Retinal pigment epithelial cell (primary cell): Measurements from ENCODE around the gene IFT20.
"Not testable (repeated sequence)": the region's sequence is repeated elsewhere in the genome, so short reads cannot be mapped to it uniquely, and the experiment has no call there.

ENCODE experiments used
- DNase-seq: peaks from one replicate; pipeline ENCODE4 v3.0.0-alpha.2; 2010; ENCODE audit warnings: low read depth
- H3K4me3 ChIP-seq: 2 replicates; pipeline ENCODE4 v1.5.1; 2011; ENCODE audit warnings: mild to moderate bottlenecking, low read length, control low read depth, moderate library complexity
- TF ChIP-seq, protein P1 (sequence below): conservative IDR thresholded peaks from 2 replicates; pipeline ENCODE4 v1.5.1; 2011; ENCODE audit warnings: low read depth, low read length, control low read depth, inconsistent platforms

IFT20 gene

GRCh38 chr17:28298449-28298848, 36.8 kb downstream of the IFT20 start:
- TF ChIP-seq, protein P1, sequence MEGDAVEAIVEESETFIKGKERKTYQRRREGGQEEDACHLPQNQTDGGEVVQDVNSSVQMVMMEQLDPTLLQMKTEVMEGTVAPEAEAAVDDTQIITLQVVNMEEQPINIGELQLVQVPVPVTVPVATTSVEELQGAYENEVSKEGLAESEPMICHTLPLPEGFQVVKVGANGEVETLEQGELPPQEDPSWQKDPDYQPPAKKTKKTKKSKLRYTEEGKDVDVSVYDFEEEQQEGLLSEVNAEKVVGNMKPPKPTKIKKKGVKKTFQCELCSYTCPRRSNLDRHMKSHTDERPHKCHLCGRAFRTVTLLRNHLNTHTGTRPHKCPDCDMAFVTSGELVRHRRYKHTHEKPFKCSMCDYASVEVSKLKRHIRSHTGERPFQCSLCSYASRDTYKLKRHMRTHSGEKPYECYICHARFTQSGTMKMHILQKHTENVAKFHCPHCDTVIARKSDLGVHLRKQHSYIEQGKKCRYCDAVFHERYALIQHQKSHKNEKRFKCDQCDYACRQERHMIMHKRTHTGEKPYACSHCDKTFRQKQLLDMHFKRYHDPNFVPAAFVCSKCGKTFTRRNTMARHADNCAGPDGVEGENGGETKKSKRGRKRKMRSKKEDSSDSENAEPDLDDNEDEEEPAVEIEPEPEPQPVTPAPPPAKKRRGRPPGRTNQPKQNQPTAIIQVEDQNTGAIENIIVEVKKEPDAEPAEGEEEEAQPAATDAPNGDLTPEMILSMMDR = no peak
- DNase-seq = no peak
- H3K4me3 ChIP-seq = no peak overlapping the region

DNA sequence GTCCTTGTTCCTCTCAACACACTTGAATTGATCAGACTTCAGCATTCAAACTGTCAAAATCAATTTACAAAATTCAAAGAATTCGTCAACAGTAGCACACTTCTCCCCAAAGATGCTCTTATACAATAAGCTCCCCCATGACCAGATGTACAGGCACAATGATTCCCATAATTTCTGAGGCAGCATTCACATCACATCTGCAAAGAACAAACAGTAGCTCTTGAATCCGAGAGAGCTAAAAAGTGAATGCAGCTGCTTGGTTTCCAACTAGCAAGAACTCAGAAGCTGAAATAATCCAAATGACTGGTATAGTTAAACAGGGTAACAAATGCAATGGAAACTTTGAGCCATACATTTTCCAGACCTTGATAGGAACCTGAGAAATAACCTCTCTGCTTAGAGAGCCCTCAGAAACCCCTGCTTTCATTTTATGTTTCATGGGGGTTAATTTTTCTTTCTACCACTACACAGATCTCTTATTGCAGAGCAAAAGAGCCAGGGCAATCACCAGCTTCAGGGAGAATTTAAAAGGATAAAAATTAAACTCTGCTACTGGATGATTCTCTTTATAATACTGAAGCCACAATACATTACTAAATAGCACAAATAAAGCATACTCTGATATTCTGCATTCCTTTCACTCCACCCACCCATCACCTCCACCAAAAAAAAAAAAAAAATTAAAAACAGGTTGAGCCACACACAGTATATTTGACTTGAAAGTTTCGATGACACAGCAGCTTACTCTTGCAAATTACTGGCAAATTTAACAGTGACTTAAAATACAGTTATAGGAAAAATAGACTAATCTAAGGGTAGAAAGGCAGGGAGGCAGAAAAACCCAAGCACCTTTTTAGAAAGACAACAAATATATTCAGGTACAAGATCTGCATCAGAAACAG, 39.3 kb downstream of the IFT20 start:
- no peak overlapping the region for H3K4me3 ChIP-seq
- DNase-seq = no peak
- TF ChIP-seq, protein P1 = no peak

GRCh38 chr17:28293994-28294393, 41.3 kb downstream of the IFT20 start:
- TF ChIP-seq, protein P1 = no peak
- no peak overlapping the region for H3K4me3 ChIP-seq
- no peak for DNase-seq

DNA sequence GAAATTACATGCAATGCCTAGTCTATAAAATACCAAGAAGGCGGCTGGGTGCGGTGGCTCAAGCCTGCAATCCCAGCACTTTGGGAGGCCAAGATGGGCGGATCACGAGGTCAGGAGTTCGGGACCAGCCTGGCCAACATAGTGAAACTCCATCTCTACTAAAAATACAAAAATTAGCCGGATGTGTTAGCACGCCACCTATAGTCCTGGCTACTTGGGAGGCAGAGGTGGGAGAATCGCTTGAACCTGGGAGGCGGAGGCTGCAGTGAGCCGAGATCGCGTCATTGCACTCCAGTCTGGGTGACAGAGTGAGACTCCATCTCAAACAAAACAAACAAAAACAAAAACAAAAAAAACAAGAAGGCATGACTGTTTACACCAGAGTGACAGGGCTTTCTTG, 42.4 kb downstream of the IFT20 start:
- H3K4me3 ChIP-seq, DNase-seq: not testable (repeated sequence)

DNA sequence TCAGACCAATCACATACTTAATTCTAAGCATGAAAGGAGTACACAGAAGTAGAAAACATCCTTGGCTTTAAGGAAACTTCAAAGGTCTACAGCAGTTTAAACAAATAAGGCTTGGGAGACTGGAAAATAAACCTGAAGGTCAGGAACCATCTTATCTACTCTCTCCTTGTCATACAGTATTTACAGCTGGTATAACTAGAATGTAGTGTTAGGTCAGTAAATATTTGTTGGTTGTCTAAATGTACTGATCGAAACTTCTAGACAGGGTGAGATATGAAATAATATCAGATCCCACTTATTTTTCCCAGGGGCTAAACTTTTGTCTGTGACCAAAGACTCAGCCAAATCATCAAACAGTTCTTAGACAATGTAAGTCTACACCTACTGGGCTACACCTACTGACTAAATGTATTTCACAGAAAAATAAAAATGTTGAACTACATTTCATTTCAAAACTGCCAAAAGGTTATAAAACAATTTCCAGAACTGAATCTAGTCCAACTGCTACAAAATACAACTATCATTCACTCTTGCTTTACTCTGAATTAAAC, 43.4 kb downstream of the IFT20 start:
- DNase-seq = no peak
- TF ChIP-seq, protein P1 = no peak
- no peak overlapping the region for H3K4me3 ChIP-seq

DNA sequence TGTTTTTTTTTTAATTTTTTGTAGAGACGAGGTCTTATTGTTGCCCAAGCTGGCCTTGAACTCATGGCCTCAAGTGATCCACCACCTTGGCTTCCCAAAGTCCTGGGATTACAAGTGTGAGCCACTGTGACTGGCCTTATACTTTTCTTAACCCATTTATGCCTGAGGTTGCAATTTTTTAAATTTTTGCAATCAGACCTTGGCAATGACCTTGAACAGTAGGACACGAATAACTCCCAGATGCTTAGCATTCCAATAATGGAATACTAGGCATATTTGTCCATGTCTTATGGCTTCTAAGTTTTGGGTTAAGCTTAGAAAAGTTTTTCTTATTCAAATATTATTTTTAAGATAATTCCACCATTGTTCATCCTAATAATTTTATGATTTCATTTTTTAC, 44.6 kb downstream of the IFT20 start:
- no peak for DNase-seq
- H3K4me3 ChIP-seq = no peak overlapping the region
- TF ChIP-seq, protein P1 = no peak

DNA sequence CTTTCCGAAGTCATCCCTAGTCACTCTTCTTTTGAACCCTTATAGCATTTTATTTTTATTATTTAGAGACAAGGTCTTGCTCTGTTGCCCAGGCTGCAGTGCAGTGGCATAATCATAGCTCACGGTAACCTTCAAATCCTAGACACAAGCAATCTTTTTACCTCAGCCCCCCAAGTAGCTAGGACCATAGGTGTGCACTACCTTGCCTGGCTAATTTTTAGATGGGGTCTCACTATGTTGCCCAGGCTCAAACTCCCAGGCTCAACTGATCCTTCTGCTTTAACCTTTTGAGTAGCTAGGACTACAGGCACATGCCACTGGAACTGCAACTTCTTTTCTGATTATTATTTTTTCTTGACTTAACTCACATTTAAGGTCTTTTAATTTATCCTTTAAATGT, 49.3 kb downstream of the IFT20 start:
- TF ChIP-seq, protein P1 = no peak
- no peak overlapping the region for H3K4me3 ChIP-seq

More for the DNA sequence above, 49.3 kb downstream of the IFT20 start:
- DNase-seq = no peak
